CD14-positive monocyte (primary cell): ENCODE results near the gene THAP7. TPM values are rescaled to one million over a fixed set of nuclear protein-coding genes. Genes with fewer than 3 reads are reported as not detected.
A peak's percentile ranks its signal among the peaks of the same experiment; 100 is the strongest.

Experiments used
- DNase-seq, 3 donors: peaks; one replicate each; pipeline ENCODE4 v3.0.0-alpha.2; 2011 to 2022
- H2AFZ ChIP-seq: 2 replicates; pipeline ENCODE4 v1.6.0; 2012; ENCODE audit warnings: mild to moderate bottlenecking, low read depth, low read length, inconsistent platforms; ENCODE audit not compliant: insufficient read depth, poor library complexity, severe bottlenecking
- H3K27ac ChIP-seq, 2 donors: 1 replicate in 1 of 2; 2 replicates in 1 of 2; pipeline ENCODE4 v1.5.1; 2012 to 2013; ENCODE audit warnings: low read length in 2 of 2, control low read depth in 1 of 2, inconsistent platforms in 1 of 2, low read depth in 1 of 2, mild to moderate bottlenecking in 1 of 2
- H3K27me3 ChIP-seq, 2 donors: one replicate each; pipeline versions ENCODE4 v1.6.0 to v1.6.1; 2011 to 2013; ENCODE audit warnings: low read length in 2 of 2; ENCODE audit not compliant: control insufficient read depth in 2 of 2, insufficient read depth in 2 of 2
- H3K36me3 ChIP-seq, 2 donors: replicated peaks in 1 of 2; 1 replicate in 1 of 2; 2 replicates in 1 of 2; pipeline versions ENCODE4 v1.5.1 to v1.6.1; 2012 to 2013; ENCODE audit warnings: low read length in 2 of 2, control low read depth in 1 of 2, inconsistent platforms in 1 of 2, mild to moderate bottlenecking in 1 of 2; ENCODE audit not compliant: insufficient read depth in 2 of 2, control insufficient read depth in 1 of 2
- H3K4me1 ChIP-seq, 2 donors: 1 replicate in 1 of 2; 2 replicates in 1 of 2; pipeline versions ENCODE4 v1.5.1 to v1.6.1; 2012 to 2013; ENCODE audit warnings: low read length in 2 of 2, control low read depth in 1 of 2, inconsistent platforms in 1 of 2, mild to moderate bottlenecking in 1 of 2, moderate library complexity in 1 of 2; ENCODE audit not compliant: insufficient read depth in 2 of 2, control insufficient read depth in 1 of 2
- H3K4me2 ChIP-seq: replicated peaks from 2 replicates; pipeline ENCODE3; 2012; ENCODE audit warnings: low read length, moderate library complexity, mild to moderate bottlenecking; ENCODE audit not compliant: poor library complexity, severe bottlenecking; ENCODE audit errors: extremely low read depth
- H3K4me3 ChIP-seq, 3 experiments: fragments of 200-600 bp in 1 of 3; sonication (generic) in 1 of 3; replicated peaks in 1 of 3; 1 replicate in 2 of 3; 2 replicates in 1 of 3; pipeline ENCODE4 v1.5.1; 2011 to 2013; ENCODE audit warnings: low read length in 3 of 3, mild to moderate bottlenecking in 3 of 3, control low read depth in 2 of 3, low read depth in 2 of 3, inconsistent platforms in 1 of 3, moderate library complexity in 1 of 3
- H3K79me2 ChIP-seq: 2 replicates; pipeline ENCODE4 v1.6.0; 2012; ENCODE audit warnings: mild to moderate bottlenecking, control low read depth, inconsistent platforms, low read length, moderate library complexity; ENCODE audit not compliant: insufficient read depth
- H3K9ac ChIP-seq: 2 replicates; pipeline ENCODE4 v1.6.0; 2017; ENCODE audit warnings: low read length, mild to moderate bottlenecking; ENCODE audit not compliant: insufficient read depth, poor library complexity, severe bottlenecking
- H3K9me3 ChIP-seq, 2 donors: replicated peaks in 1 of 2; 1 replicate in 1 of 2; 2 replicates in 1 of 2; pipeline versions ENCODE4 v1.5.1 to v1.6.1; 2012 to 2013; ENCODE audit warnings: low read length in 2 of 2, control low read depth in 1 of 2; ENCODE audit not compliant: control insufficient read depth in 1 of 2, insufficient read depth in 1 of 2
- H4K20me1 ChIP-seq: 2 replicates; pipeline ENCODE4 v1.6.0; 2012; ENCODE audit warnings: mild to moderate bottlenecking, low read length, control low read depth, moderate library complexity; ENCODE audit not compliant: insufficient read depth
- H3K27ac Mint-ChIP-seq, 7 donors: one replicate each; pipeline ENCODE4 v1.8.0; 2020; ENCODE audit warnings: mild to moderate bottlenecking in 7 of 7, mixed read lengths in 7 of 7, moderate library complexity in 6 of 7, inconsistent platforms in 2 of 7
- H3K27me3 Mint-ChIP-seq, 3 donors: one replicate each; pipeline ENCODE4 v1.8.0; 2021 to 2022; ENCODE audit warnings: low read depth in 3 of 3, mild to moderate bottlenecking in 3 of 3, mixed read lengths in 3 of 3, moderate library complexity in 3 of 3, inconsistent platforms in 1 of 3
- H3K36me3 Mint-ChIP-seq, 2 donors: one replicate each; pipeline ENCODE4 v1.8.0; 2020; ENCODE audit warnings: mixed read lengths in 2 of 2, inconsistent platforms in 1 of 2, mild to moderate bottlenecking in 1 of 2
- H3K4me1 Mint-ChIP-seq: one replicate; pipeline ENCODE4 v1.8.0; 2020; ENCODE audit warnings: mild to moderate bottlenecking, mixed read lengths
- H3K4me3 Mint-ChIP-seq, 2 donors: one replicate each; pipeline ENCODE4 v1.8.0; 2020; ENCODE audit warnings: mild to moderate bottlenecking in 2 of 2, mixed read lengths in 2 of 2, moderate library complexity in 1 of 2
- H3K9me3 Mint-ChIP-seq, 7 donors: one replicate each; pipeline ENCODE4 v1.8.0; 2020 to 2022; ENCODE audit warnings: mixed read lengths in 7 of 7, mild to moderate bottlenecking in 6 of 7, moderate library complexity in 6 of 7, inconsistent platforms in 2 of 7
- CTCF ChIP-seq: fragments of 200-600 bp; IDR thresholded peaks from one replicate; pipeline ENCODE4 v1.8.0; 2022; ENCODE audit warnings: antibody characterized with exemption, mild to moderate bottlenecking
- WGBS: methylation state at CpG from one replicate; pipeline ENCODE4 v1.1.5; 2013; ENCODE audit warnings: missing lambda C conversion rate; ENCODE audit not compliant: insufficient coverage; 5-methylcytosine and 5-hydroxymethylcytosine counted together
- intact Hi-C, 2 donors: fragments of 100-400 bp; cut with micrococcal nuclease; formaldehyde crosslinking; loops; one replicate each; pipeline versions ENCODE4 v1.15.0 to v1.15.1; 2023
- polyA plus RNA-seq, 3 donors: library from polyadenylated mRNA; depleted of rRNA in 1 of 3; unstranded in 2 of 3; stranded (reverse) in 1 of 3; fragments of 300-500 nt in 2 of 3; fragments of >200 nt in 1 of 3; fragmentation: Illumina TruSeq in 2 of 3; gene quantifications; 1 replicate in 2 of 3; 2 replicates in 1 of 3; pipeline ENCODE4 v1.2.3, GENCODE V29; 2012 to 2021

Gene THAP7
- polyA plus RNA-seq, 3 donors, result 18.4 to 22.9 (median 19.8) TPM

DNA sequence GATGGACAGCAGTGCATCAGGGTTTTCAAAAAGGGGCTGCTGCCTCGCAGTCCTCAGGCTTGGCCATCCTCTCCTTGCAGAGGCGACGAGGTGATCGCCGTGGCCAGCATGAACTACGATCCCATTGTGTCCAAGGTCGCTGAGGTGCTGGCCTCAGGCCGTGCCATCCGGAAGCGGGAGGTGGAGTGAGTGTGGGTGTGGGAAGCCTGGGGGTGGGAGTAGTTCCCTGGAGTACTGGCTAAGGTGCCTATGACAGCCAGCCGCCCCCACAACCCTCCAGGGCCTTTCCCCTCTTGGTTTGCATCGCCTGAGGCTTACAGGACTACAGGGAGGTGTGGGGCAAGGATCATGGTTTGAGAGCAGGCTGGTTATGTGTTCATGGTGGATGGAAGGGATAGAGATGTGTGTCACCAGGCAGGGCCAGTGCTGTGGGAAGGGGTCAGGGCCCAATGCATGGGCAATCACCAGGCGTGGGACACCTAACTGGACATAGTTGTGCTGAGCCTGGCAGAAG, 21.9 kb downstream of the THAP7 start:
- Histone ChIP-seq H3K4me2 (peak overlapping the region; percentile 29), H3K4me1 (peaks cover 31 to 46% of the 10 kb centered on the region in 2 donors), H4K20me1 (no peaks in the 10 kb centered on the region), H3K27me3 (peaks cover 0 to 3% of the 10 kb centered on the region in 2 donors), H2AFZ (peak overlapping the region; percentile 46), H3K4me3 (peak overlapping the region in 1 of 3 experiments; percentile 30), H3K9me3 (peaks cover 9 to 10% of the 10 kb centered on the region in 2 donors), H3K79me2 (peaks cover 15% of the 10 kb centered on the region), H3K36me3 (peaks cover 0 to 9% of the 10 kb centered on the region in 2 donors), H3K27ac (peak overlapping the region in 1 of 2 donors; percentile 90), H3K9ac (no peak overlapping the region)
- H3K4me3 Mint-ChIP-seq, result peak overlapping the region in 1 of 2 donors; percentile 84
- intact Hi-C loops, result loop anchor here in 1 of 2 donors (10.0 kb wide), 1 partner anchor 65 kb away; the partner anchor contains the start of gene LRRC74B
- DNase-seq, result no peak
- H3K36me3 Mint-ChIP-seq, result peaks cover 22 to 24% of the 10 kb centered on the region in 2 donors
- peaks cover 10 to 19% (median 14%) of the 10 kb centered on the region in 7 donors for H3K9me3 Mint-ChIP-seq
- WGBS, result 71% methylated on average over 7 of the region's 13 CpGs
- H3K4me1 Mint-ChIP-seq, result peaks cover 43% of the 10 kb centered on the region
- TF ChIP-seq CTCF, result no peak
- peak overlapping the region in 5 of 7 donors; percentile 50 to 89 (median 77) for H3K27ac Mint-ChIP-seq
- peaks cover 6 to 11% (median 10%) of the 10 kb centered on the region in 3 donors for H3K27me3 Mint-ChIP-seq

DNA sequence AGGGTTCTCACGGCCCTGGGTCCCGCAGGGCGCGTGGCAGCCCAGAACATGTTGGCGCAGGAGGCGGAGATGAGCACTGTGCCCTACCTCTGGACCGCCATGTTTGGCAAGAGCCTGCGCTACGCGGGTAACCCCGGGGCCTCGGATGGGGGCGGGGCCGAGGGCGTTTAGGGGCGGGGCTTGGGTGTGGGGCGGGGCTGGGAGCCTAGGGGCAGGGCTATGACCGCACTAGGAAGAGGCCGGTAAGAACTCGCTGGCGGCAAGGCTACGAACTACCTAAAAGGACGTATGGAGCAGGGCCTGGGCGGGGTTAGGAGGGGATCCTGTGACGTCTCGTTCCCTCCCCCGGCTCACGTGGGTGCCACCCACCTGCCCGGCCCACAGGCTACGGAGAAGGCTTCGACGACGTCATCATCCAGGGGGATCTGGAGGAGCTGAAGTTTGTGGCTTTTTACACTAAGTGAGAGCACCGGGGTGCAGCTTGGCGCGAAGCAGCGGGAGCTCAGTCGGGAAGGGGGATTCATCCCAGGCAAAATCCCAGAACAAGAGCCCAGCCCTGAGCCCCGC, 22.6 kb downstream of the THAP7 start:
- Histone ChIP-seq H4K20me1 (no peaks in the 10 kb centered on the region), H3K79me2 (peaks cover 15% of the 10 kb centered on the region), H3K27ac (no peak overlapping the region), H2AFZ (peak overlapping the region; percentile 46), H3K4me1 (peaks cover 31 to 46% of the 10 kb centered on the region in 2 donors), H3K36me3 (peaks cover 0 to 8% of the 10 kb centered on the region in 2 donors), H3K9ac (no peak overlapping the region), H3K4me3 (peak overlapping the region in 1 of 3 experiments; percentile 30), H3K9me3 (peaks cover 9 to 10% of the 10 kb centered on the region in 2 donors), H3K4me2 (peak overlapping the region; percentile 29), H3K27me3 (peaks cover 0 to 3% of the 10 kb centered on the region in 2 donors)
- TF ChIP-seq CTCF, result no peak
- H3K4me3 Mint-ChIP-seq, result peak overlapping the region; percentile 68 to 84
- H3K27me3 Mint-ChIP-seq, result peaks cover 6 to 11% (median 10%) of the 10 kb centered on the region in 3 donors
- H3K9me3 Mint-ChIP-seq, result peaks cover 10 to 19% (median 14%) of the 10 kb centered on the region in 7 donors
- H3K27ac Mint-ChIP-seq, result peak overlapping the region; percentile 50 to 88 (median 77)
- WGBS, result 19% methylated on average over 37 of the region's 39 CpGs
- H3K36me3 Mint-ChIP-seq, result peaks cover 20 to 22% of the 10 kb centered on the region in 2 donors
- intact Hi-C loops, result no loop called here
- peak; percentile 65 to 87 (median 85) for DNase-seq
- H3K4me1 Mint-ChIP-seq, result peaks cover 43% of the 10 kb centered on the region
